ENCODE results near the gene ARMH2. TPM values are rescaled to one million over a fixed set of nuclear protein-coding genes. Genes with fewer than 3 reads are reported as not detected.

Gene ARMH2
- total RNA-seq, 4 donors from 2014 or later: not detected

DNA sequence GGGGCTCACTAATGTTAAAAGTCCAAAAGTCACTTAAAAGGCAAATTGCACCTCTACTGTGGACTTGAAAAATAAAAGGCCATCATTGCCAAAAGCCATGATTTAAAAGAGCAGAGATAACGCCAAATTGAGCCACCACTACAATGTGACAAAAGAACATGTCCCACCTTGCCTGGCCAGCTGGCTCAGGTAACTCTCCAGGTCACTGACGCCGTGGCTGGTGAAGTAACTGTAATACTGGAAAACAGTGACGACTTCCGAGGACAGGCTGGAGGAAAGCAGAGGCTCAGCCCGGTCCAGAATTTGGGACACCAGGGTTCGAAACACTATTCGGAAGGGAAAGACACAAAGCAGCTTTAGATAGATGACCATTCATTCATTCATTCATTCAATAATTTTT, 29.3 kb upstream of the ARMH2 start:
- intact Hi-C loops (cut with DNase I): no loop called here

DNA sequence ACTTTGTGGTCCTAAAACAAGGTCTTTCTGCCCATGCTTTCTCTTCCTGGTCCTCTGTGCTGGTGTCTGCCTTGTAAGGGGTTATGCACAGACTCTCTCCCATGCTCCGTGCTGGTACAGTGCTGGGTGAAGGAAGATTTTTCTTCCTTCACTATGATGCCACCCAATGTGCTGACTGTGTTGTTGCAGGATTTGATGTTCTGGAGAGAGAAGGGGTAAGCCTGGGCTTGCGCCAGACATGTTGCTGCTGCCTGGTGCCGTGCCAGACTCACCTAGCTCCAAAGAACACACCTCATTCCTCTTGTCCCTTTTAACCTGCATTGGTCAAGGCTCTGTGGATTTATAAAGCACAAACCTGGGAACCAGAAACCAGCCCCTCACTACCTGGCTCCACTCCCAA, 28.4 kb upstream of the ARMH2 start:
- DNase-seq: no peak
- Histone ChIP-seq H3K4me1 (peaks cover 0 to 33% (median 13%) of the 10 kb centered on the region in 3 donors), H3K36me3 (peaks cover 0 to 13% (median 0%) of the 10 kb centered on the region in 3 donors), H3K9me3 (no peaks in the 10 kb centered on the region), H3K27ac (peak overlapping the region in 2 of 4 donors; percentile 49 to 51), H3K27me3 (no peaks in the 10 kb centered on the region), H3K4me3 (no peak overlapping the region)
- WGBS, 2 donors: 38 to 42% methylated on average over 3 of the region's 3 CpGs
- intact Hi-C loops (cut with DNase I): no loop called here
- TF ChIP-seq, protein P1, sequence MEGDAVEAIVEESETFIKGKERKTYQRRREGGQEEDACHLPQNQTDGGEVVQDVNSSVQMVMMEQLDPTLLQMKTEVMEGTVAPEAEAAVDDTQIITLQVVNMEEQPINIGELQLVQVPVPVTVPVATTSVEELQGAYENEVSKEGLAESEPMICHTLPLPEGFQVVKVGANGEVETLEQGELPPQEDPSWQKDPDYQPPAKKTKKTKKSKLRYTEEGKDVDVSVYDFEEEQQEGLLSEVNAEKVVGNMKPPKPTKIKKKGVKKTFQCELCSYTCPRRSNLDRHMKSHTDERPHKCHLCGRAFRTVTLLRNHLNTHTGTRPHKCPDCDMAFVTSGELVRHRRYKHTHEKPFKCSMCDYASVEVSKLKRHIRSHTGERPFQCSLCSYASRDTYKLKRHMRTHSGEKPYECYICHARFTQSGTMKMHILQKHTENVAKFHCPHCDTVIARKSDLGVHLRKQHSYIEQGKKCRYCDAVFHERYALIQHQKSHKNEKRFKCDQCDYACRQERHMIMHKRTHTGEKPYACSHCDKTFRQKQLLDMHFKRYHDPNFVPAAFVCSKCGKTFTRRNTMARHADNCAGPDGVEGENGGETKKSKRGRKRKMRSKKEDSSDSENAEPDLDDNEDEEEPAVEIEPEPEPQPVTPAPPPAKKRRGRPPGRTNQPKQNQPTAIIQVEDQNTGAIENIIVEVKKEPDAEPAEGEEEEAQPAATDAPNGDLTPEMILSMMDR (IDR thresholded peaks at IDR 0.05): no peak
- TF ChIP-seq POLR2A (IDR thresholded peaks at IDR 0.05): no peak

More for the DNA sequence above, 29.3 kb upstream of the ARMH2 start:
- H3K27ac ChIP-seq: peak overlapping the region in 1 of 4 donors; percentile 49
- peaks cover 0 to 33% (median 13%) of the 10 kb centered on the region in 3 donors for H3K4me1 ChIP-seq
- TF ChIP-seq, protein P1 (IDR thresholded peaks at IDR 0.05): no peak
- no peak for TF ChIP-seq POLR2A (IDR thresholded peaks at IDR 0.05)
- peaks cover 0 to 13% (median 0%) of the 10 kb centered on the region in 3 donors for H3K36me3 ChIP-seq
- 73 to 77% methylated on average over 8 of the region's 8 CpGs for WGBS, 2 donors
- H3K27me3 ChIP-seq: no peaks in the 10 kb centered on the region
- DNase-seq: no peak
- H3K4me3 ChIP-seq: no peak overlapping the region
- H3K9me3 ChIP-seq: no peaks in the 10 kb centered on the region

DNA sequence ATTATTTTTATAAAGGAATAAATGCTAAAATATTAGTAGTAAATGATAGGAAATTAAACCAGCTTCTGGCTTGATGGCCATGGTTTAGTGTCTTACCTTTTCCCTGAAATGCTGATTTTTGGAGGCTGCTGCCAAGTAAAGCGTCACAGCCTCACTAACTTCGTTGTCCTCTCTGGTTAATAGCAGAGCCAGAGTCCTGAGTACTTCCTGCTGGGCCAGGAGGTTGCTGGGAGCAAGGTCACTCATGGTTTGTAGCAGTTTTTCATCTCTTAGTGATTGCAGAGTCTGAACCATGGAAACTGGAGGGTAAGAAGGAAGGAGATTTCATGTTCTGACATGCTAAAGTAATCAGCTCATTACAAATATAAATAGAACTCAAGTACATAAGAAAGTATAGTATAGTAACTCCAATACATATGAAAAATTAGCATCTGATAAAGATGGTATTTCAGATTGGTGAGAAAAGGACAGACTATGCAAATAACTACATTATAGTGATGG, 26.5 kb upstream of the ARMH2 start:
- 52 to 64% methylated on average over 2 of the region's 2 CpGs for WGBS, 2 donors
- Histone ChIP-seq H3K27me3 (no peaks in the 10 kb centered on the region), H3K4me3 (no peak overlapping the region), H3K4me1 (peaks cover 0 to 25% (median 13%) of the 10 kb centered on the region in 3 donors), H3K27ac (no peak overlapping the region), H3K9me3 (no peaks in the 10 kb centered on the region), H3K36me3 (peaks cover 0 to 13% (median 0%) of the 10 kb centered on the region in 3 donors)
- no peak for TF ChIP-seq POLR2A (IDR thresholded peaks at IDR 0.05)
- TF ChIP-seq, protein P1 (IDR thresholded peaks at IDR 0.05): no peak
- no peak for DNase-seq
- intact Hi-C loops (cut with DNase I): no loop called here

DNA sequence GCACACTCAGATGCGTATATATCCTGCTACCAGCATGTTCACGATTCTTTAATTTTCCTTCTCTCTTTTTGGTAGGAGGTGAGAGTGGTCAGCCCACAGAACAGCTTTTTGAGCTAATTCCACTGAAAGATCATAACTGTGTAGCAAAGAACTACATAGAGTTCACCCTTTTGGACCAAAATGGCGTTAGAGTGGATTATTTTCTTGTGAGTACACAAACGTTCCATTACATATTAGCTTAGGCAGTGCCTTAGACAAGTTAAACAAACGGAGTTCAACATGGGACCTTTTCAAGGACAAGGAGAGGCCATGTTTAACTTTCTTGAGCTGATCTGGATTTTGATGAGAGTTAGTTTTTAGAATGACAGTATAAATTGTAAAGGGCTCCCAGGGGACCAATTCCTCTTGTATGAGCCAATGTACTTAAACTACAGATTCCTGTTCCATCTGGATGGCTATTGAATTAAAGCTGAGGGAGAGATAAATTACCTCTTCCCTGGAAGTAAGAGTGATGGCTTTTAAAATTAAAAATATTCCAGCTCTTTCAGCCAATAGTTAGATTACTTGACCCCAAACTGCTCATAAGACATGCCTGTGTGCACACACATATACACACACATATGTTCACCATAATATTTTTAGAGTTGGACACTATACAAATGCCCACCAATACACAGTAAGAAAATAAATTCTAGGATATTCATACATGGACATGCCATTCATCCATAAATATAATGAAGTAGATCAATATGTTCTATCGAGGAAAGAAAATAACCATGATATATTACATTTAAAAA, 25.6 kb upstream of the ARMH2 start:
- no peak overlapping the region for H3K27ac ChIP-seq
- no peak for TF ChIP-seq POLR2A (IDR thresholded peaks at IDR 0.05)
- TF ChIP-seq, protein P1 (IDR thresholded peaks at IDR 0.05): no peak
- H3K4me1 ChIP-seq: peaks cover 0 to 25% (median 13%) of the 10 kb centered on the region in 3 donors
- H3K36me3 ChIP-seq: peaks cover 0 to 13% (median 0%) of the 10 kb centered on the region in 3 donors
- H3K9me3 ChIP-seq: no peaks in the 10 kb centered on the region
- WGBS, 2 donors: 81 to 86% methylated on average over 6 of the region's 6 CpGs
- intact Hi-C loops (cut with DNase I): no loop called here
- no peak overlapping the region for H3K4me3 ChIP-seq
- DNase-seq: no peak
- no peaks in the 10 kb centered on the region for H3K27me3 ChIP-seq

DNA sequence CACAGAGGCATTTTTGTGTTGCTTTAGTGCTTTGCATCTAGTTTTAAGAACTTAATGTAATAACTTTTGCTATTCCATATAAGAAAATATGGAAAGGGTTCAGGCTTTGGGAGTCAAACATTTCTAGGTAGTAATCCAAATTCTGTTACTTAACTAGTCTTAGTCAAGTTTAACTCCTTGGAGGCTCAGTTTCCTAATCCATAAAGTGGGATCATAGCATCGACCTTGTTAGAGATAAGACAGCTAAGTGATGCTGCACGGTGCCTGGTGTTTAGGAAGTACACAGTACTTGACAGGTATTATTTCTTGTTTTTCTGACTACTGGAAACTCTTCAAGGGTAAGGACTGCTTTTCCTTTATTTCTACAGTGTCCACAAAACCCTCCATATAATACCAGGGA, 24.5 kb upstream of the ARMH2 start:
- intact Hi-C loops (cut with DNase I): no loop called here
- Histone ChIP-seq H3K36me3 (peaks cover 0 to 13% (median 0%) of the 10 kb centered on the region in 3 donors), H3K4me1 (peaks cover 0 to 23% (median 13%) of the 10 kb centered on the region in 3 donors), H3K4me3 (no peak overlapping the region), H3K27ac (no peak overlapping the region), H3K9me3 (no peaks in the 10 kb centered on the region), H3K27me3 (no peaks in the 10 kb centered on the region)
- DNase-seq: no peak
- WGBS, 2 donors: 93 to 94% methylated on average over 2 of the region's 2 CpGs
- no peak for TF ChIP-seq POLR2A (IDR thresholded peaks at IDR 0.05)
- TF ChIP-seq, protein P1 (IDR thresholded peaks at IDR 0.05): no peak

Data from esophagus squamous epithelium (tissue), 5 donors.